Measurements from ENCODE around the gene CAPN15. TPM values are rescaled to one million over a fixed set of nuclear protein-coding genes. Genes with fewer than 3 reads are reported as not detected.

CAPN15 gene
- total RNA-seq, 1 experiment from 2014 or later: 60.4 TPM

DNA sequence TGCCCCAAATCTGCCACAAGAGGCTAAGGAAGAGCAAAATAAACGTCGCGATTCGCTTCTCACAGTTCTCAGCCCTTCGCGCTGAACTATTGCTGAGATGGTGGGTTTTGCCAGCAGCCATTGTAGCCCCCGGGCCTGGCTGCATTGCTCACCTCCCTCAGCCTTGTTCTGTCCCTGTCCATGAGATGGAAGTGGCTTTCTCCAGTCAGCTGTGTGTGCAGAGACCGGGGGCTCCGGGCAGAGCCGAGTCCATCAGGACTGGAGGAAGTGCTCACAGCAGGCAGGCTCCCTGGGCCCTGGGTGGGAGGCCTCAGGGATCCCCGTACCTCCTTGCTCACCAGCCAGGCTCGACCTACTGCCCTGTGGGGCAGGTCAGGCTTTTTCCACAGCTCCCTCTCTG is 27.6 kb upstream of the CAPN15 start:
- no peaks in the 10 kb centered on the region for H4K20me1 ChIP-seq (ENCODE audit: low read length)
- no peak overlapping the region for H3K4me3 ChIP-seq (ENCODE audit: low read length)
- H3K9me2 ChIP-seq (replicated peaks; ENCODE audit: low read length): no peaks in the 10 kb centered on the region
- no peak overlapping the region for H3K4me2 ChIP-seq (ENCODE audit: low read length)
- H3K36me3 ChIP-seq (ENCODE audit: low read depth, low read length): no peaks in the 10 kb centered on the region
- H3K9me3 ChIP-seq (ENCODE audit: low read length): no peaks in the 10 kb centered on the region
- H3K27me3 ChIP-seq (ENCODE audit: low read length): no peaks in the 10 kb centered on the region
- ChIA-PET CTCF (no interaction called here), POLR2A (ENCODE audit: unreplicated experiment) (no interaction called here)
- H3K9ac ChIP-seq (ENCODE audit: low read length): no peak overlapping the region
- no TSS peak for BruUV-seq (replicated peaks)
- no peaks in the 10 kb centered on the region for H3K4me1 ChIP-seq (ENCODE audit: insufficient read depth, low read length)
- ATAC-seq: no peak
- no peaks in the 10 kb centered on the region for H3F3A ChIP-seq (ENCODE audit: low read length, unreplicated experiment)
- DNase-seq: no peak
- H3K79me2 ChIP-seq (ENCODE audit: low read length): no peaks in the 10 kb centered on the region
- intact Hi-C loops (cut with micrococcal nuclease): no loop called here
- no peak overlapping the region for H2AFZ ChIP-seq (ENCODE audit: low read length)
- TF ChIP-seq EZH2phosphoT487 (IDR thresholded peaks at IDR 0.05; ENCODE audit: borderline replicate concordance, low read length) (no peak), EZH2 (IDR thresholded peaks at IDR 0.05; ENCODE audit: low read length, unreplicated experiment) (no peak)
- TF ChIP-seq, protein P1, sequence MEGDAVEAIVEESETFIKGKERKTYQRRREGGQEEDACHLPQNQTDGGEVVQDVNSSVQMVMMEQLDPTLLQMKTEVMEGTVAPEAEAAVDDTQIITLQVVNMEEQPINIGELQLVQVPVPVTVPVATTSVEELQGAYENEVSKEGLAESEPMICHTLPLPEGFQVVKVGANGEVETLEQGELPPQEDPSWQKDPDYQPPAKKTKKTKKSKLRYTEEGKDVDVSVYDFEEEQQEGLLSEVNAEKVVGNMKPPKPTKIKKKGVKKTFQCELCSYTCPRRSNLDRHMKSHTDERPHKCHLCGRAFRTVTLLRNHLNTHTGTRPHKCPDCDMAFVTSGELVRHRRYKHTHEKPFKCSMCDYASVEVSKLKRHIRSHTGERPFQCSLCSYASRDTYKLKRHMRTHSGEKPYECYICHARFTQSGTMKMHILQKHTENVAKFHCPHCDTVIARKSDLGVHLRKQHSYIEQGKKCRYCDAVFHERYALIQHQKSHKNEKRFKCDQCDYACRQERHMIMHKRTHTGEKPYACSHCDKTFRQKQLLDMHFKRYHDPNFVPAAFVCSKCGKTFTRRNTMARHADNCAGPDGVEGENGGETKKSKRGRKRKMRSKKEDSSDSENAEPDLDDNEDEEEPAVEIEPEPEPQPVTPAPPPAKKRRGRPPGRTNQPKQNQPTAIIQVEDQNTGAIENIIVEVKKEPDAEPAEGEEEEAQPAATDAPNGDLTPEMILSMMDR (conservative IDR thresholded peaks at IDR 0.05; ENCODE audit: low read depth, low read length): no peak
- no peak overlapping the region for H3K27ac ChIP-seq (ENCODE audit: low read length)

DNA sequence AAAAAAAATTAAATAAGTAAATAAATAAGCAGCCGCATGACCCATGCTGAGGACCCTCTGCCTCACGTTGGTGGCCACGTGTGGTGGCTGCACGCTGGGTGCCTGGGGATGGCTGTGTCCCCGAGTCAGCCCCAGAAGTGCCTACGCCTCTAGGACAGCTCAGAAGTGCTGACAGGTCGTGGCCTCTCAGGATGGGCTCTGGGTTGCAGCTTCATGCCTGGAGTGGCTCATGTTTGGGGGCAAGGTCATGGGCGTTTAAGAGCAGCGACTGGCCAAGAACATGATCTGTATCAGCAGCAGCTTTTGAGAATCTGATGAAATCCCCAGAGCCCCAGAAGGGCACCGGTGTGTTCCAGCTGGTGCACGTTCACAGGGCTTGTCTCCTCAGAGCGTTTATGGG is 26.8 kb upstream of the CAPN15 start:
- no peaks in the 10 kb centered on the region for H3F3A ChIP-seq (ENCODE audit: low read length, unreplicated experiment)
- ChIA-PET CTCF (no interaction called here), POLR2A (ENCODE audit: unreplicated experiment) (no interaction called here)
- H3K4me2 ChIP-seq (ENCODE audit: low read length): no peak overlapping the region
- no peak overlapping the region for H3K4me3 ChIP-seq (ENCODE audit: low read length)
- H2AFZ ChIP-seq (ENCODE audit: low read length): no peak overlapping the region
- H3K9ac ChIP-seq (ENCODE audit: low read length): no peak overlapping the region
- H3K27ac ChIP-seq (ENCODE audit: low read length): no peak overlapping the region
- DNase-seq (no peak), ATAC-seq (no peak)
- no peaks in the 10 kb centered on the region for H3K79me2 ChIP-seq (ENCODE audit: low read length)
- H4K20me1 ChIP-seq (ENCODE audit: low read length): no peaks in the 10 kb centered on the region
- TF ChIP-seq EZH2phosphoT487 (IDR thresholded peaks at IDR 0.05; ENCODE audit: borderline replicate concordance, low read length) (no peak), EZH2 (IDR thresholded peaks at IDR 0.05; ENCODE audit: low read length, unreplicated experiment) (no peak)
- TF ChIP-seq, protein P1 (conservative IDR thresholded peaks at IDR 0.05; ENCODE audit: low read depth, low read length): no peak
- no TSS peak for BruUV-seq (replicated peaks)
- intact Hi-C loops (cut with micrococcal nuclease): no loop called here
- H3K36me3 ChIP-seq (ENCODE audit: low read depth, low read length): no peaks in the 10 kb centered on the region
- no peaks in the 10 kb centered on the region for H3K27me3 ChIP-seq (ENCODE audit: low read length)
- H3K9me2 ChIP-seq (replicated peaks; ENCODE audit: low read length): no peaks in the 10 kb centered on the region
- no peaks in the 10 kb centered on the region for H3K4me1 ChIP-seq (ENCODE audit: insufficient read depth, low read length)
- no peaks in the 10 kb centered on the region for H3K9me3 ChIP-seq (ENCODE audit: low read length)

DNA sequence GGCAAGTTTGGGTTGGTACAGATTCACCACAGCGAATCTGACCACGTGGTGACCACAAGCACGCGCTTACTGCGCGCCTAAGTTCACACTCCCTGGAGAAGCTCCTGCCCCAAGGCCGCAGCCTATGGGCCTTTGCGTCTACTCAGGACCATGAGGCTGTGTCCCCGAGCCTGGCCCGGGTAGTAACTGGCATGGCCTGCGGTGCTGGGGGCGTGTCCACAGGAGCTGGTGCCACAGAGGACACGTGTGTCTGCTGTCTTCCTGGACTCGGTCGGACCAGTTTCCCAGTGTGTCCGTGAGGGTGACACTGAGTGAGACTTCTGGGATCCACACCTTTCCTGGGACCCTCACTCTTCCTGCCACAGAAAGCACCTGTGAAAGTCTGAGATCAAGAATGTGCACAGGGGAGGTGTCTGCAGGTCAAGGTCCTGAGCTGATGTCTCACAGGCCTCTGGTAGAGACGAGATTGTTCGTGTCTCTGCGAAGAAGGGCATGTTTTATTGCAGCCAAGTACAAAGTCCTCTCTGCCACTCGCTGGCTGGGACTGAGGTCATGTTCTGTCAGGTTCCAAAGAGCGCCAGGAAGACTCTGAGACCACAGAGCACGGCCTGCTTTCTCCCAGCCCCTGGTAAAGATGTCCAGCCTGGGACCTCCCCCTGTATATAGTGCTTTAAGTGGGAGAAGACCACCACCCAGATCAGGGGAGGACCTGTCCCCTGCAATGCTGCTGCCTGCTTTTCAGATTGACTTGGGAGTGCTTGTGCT is 25.2 kb upstream of the CAPN15 start:
- Histone ChIP-seq H3K36me3 (ENCODE audit: low read depth, low read length) (no peaks in the 10 kb centered on the region), H3K9me3 (ENCODE audit: low read length) (no peaks in the 10 kb centered on the region), H3K79me2 (ENCODE audit: low read length) (no peaks in the 10 kb centered on the region), H3K4me1 (ENCODE audit: insufficient read depth, low read length) (no peaks in the 10 kb centered on the region), H3K9me2 (replicated peaks; ENCODE audit: low read length) (no peaks in the 10 kb centered on the region), H3K27ac (ENCODE audit: low read length) (no peak overlapping the region), H3K4me2 (ENCODE audit: low read length) (no peak overlapping the region), H2AFZ (ENCODE audit: low read length) (no peak overlapping the region), H3K9ac (ENCODE audit: low read length) (no peak overlapping the region), H3F3A (ENCODE audit: low read length, unreplicated experiment) (no peaks in the 10 kb centered on the region), H3K4me3 (ENCODE audit: low read length) (no peak overlapping the region), H3K27me3 (ENCODE audit: low read length) (no peaks in the 10 kb centered on the region), H4K20me1 (ENCODE audit: low read length) (no peaks in the 10 kb centered on the region)
- BruUV-seq (replicated peaks): no TSS peak
- ATAC-seq (no peak), DNase-seq (no peak)
- TF ChIP-seq EZH2phosphoT487 (IDR thresholded peaks at IDR 0.05; ENCODE audit: borderline replicate concordance, low read length) (no peak), EZH2 (IDR thresholded peaks at IDR 0.05; ENCODE audit: low read length, unreplicated experiment) (no peak)
- TF ChIP-seq, protein P1 (conservative IDR thresholded peaks at IDR 0.05; ENCODE audit: low read depth, low read length): no peak
- CTCF ChIA-PET: no interaction called here
- POLR2A ChIA-PET (ENCODE audit: unreplicated experiment): no interaction called here
- intact Hi-C loops (cut with micrococcal nuclease): no loop called here

Measured in PC-3 (cell line).